Fibroblast of lung (primary cell): ENCODE data around the gene FAM43A.

ENCODE experiments used
- EZH2 ChIP-seq: IDR thresholded peaks from 2 replicates; pipeline ENCODE4 v1.5.1; 2012; ENCODE audit warnings: low read length, control low read depth, mild to moderate bottlenecking; ENCODE audit errors: missing control alignments
- TF ChIP-seq, protein P1 (sequence below), 2 donors: IDR thresholded peaks in 1 of 2; conservative IDR thresholded peaks in 1 of 2; 1 replicate in 1 of 2; 2 replicates in 1 of 2; pipeline ENCODE4 v1.5.1; 2011 to 2012; ENCODE audit warnings: low read length in 2 of 2, control low read depth in 1 of 2, inconsistent platforms in 1 of 2, low read depth in 1 of 2, mild to moderate bottlenecking in 1 of 2

DNA sequence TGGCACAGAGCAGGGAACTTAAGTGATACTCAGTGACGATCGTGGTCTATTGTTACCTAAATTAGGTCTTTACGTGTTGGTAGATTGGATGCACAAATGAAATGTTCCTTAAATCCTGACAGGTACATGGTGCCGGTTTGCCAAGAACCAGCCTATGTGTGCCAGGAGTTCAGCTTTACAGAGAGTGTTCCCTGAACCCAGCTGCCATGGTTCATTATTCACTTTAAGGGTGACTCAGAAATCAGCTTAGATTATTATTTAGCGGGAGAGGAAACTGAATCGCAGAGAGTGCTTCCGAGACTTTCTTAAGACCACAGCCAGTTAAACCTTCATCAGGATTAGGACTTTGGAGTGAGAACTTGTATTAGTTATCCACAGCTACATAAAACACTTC, 21.5 kb downstream of the FAM43A start:
- no peak for TF ChIP-seq EZH2
- TF ChIP-seq, protein P1, sequence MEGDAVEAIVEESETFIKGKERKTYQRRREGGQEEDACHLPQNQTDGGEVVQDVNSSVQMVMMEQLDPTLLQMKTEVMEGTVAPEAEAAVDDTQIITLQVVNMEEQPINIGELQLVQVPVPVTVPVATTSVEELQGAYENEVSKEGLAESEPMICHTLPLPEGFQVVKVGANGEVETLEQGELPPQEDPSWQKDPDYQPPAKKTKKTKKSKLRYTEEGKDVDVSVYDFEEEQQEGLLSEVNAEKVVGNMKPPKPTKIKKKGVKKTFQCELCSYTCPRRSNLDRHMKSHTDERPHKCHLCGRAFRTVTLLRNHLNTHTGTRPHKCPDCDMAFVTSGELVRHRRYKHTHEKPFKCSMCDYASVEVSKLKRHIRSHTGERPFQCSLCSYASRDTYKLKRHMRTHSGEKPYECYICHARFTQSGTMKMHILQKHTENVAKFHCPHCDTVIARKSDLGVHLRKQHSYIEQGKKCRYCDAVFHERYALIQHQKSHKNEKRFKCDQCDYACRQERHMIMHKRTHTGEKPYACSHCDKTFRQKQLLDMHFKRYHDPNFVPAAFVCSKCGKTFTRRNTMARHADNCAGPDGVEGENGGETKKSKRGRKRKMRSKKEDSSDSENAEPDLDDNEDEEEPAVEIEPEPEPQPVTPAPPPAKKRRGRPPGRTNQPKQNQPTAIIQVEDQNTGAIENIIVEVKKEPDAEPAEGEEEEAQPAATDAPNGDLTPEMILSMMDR (conservative IDR thresholded peaks at IDR 0.05 in 1 of 2, IDR thresholded peaks at IDR 0.05 in 1 of 2; ENCODE audit: low read depth in 1 of 2, low read length in 2 of 2) = no peak
